SK-N-MC (cell line): ENCODE results near the gene B3GALNT2.

Source experiments
- EZH2 ChIP-seq: fragments of 200-600 bp; sonication (generic); IDR thresholded peaks from one replicate; pipeline ENCODE4 v1.6.1; 2017; ENCODE audit warnings: antibody characterized with exemption
- POLR2AphosphoS5 ChIP-seq: IDR thresholded peaks from 2 replicates; pipeline ENCODE4 v1.6.1; 2012; ENCODE audit warnings: mild to moderate bottlenecking, low read depth, low read length, borderline replicate concordance

- TF ChIP-seq POLR2AphosphoS5 (no peak), EZH2 (no peak)
Observed at GRCh38 chr1:235450886-235451483, 53.3 kb downstream of the B3GALNT2 start.
